H9 (cell line): ENCODE measurements around the gene AGMO. TPM values are rescaled to one million over a fixed set of nuclear protein-coding genes. Genes with fewer than 3 reads are reported as not detected.
A peak's percentile ranks its signal among the peaks of the same experiment; 100 is the strongest.

ENCODE experiments used
- DNase-seq: peaks from one replicate; pipeline ENCODE4 v3.0.0-alpha.2; 2017
- H2AFZ ChIP-seq: one replicate; pipeline ENCODE4 v1.6.1; 2013; ENCODE audit warnings: mild to moderate bottlenecking, low read length, control low read depth, moderate library complexity
- H2AK5ac ChIP-seq: 2 replicates; pipeline ENCODE4 v1.6.1; 2013; ENCODE audit warnings: low read length, control low read depth, mixed read lengths; ENCODE audit not compliant: insufficient read length
- H2BK120ac ChIP-seq: one replicate; pipeline ENCODE4 v1.6.1; 2013; ENCODE audit warnings: low read depth, mild to moderate bottlenecking, low read length, control low read depth, inconsistent platforms; ENCODE audit not compliant: poor library complexity, severe bottlenecking
- H2BK12ac ChIP-seq: 2 replicates; pipeline ENCODE4 v1.6.1; 2013; ENCODE audit warnings: low read length, control low read depth, mixed read lengths, low read depth; ENCODE audit not compliant: insufficient read length
- H2BK15ac ChIP-seq: 2 replicates; pipeline ENCODE4 v1.6.1; 2013; ENCODE audit warnings: low read depth, low read length, control low read depth
- H2BK20ac ChIP-seq: one replicate; pipeline ENCODE4 v1.6.1; 2013; ENCODE audit warnings: low read depth, mild to moderate bottlenecking, low read length, control low read depth, inconsistent platforms; ENCODE audit not compliant: poor library complexity, severe bottlenecking
- H2BK5ac ChIP-seq: 2 replicates; pipeline ENCODE4 v1.6.1; 2013; ENCODE audit warnings: low read length, control low read depth, mixed read lengths; ENCODE audit not compliant: insufficient read length
- H3K14ac ChIP-seq: 2 replicates; pipeline ENCODE4 v1.6.1; 2013; ENCODE audit warnings: low read length, control low read depth; ENCODE audit not compliant: insufficient read depth
- H3K18ac ChIP-seq: 2 replicates; pipeline ENCODE4 v1.6.1; 2013; ENCODE audit warnings: low read depth, mild to moderate bottlenecking, mixed read lengths, low read length, control low read depth; ENCODE audit not compliant: insufficient read length
- H3K23ac ChIP-seq: 2 replicates; pipeline ENCODE4 v1.6.1; 2013; ENCODE audit warnings: low read length, control low read depth, mixed read lengths, low read depth; ENCODE audit not compliant: insufficient read length
- H3K23me2 ChIP-seq: 2 replicates; pipeline ENCODE4 v1.6.1; 2013; ENCODE audit warnings: low read depth, mild to moderate bottlenecking, mixed read lengths, low read length, control low read depth; ENCODE audit not compliant: insufficient read length, poor library complexity, severe bottlenecking
- H3K27ac ChIP-seq: 2 replicates; pipeline ENCODE4 v1.5.1; 2013; ENCODE audit warnings: low read length, control low read depth, mixed read lengths, low read depth; ENCODE audit not compliant: insufficient read length
- H3K27me3 ChIP-seq: 2 replicates; pipeline ENCODE4 v1.6.1; 2013; ENCODE audit warnings: low read length, control low read depth, inconsistent platforms; ENCODE audit not compliant: insufficient read depth
- H3K4ac ChIP-seq: 2 replicates; pipeline ENCODE4 v1.6.1; 2013; ENCODE audit warnings: low read depth, mild to moderate bottlenecking, control low read depth, inconsistent platforms, low read length, moderate library complexity
- H3K4me1 ChIP-seq: 2 replicates; pipeline ENCODE4 v1.6.1; 2013; ENCODE audit warnings: low read length, control low read depth, inconsistent platforms; ENCODE audit not compliant: insufficient read depth
- H3K4me2 ChIP-seq: 2 replicates; pipeline ENCODE4 v1.6.1; 2013; ENCODE audit warnings: low read length, control low read depth, mixed read lengths; ENCODE audit not compliant: insufficient read length, insufficient read depth
- H3K56ac ChIP-seq: 2 replicates; pipeline ENCODE4 v1.6.1; 2013; ENCODE audit warnings: low read depth, mild to moderate bottlenecking, mixed read lengths, low read length, control low read depth; ENCODE audit not compliant: insufficient read length
- H3K79me1 ChIP-seq: 2 replicates; pipeline ENCODE4 v1.6.1; 2013; ENCODE audit warnings: low read depth, mild to moderate bottlenecking, moderate library complexity, low read length, control low read depth, inconsistent platforms; ENCODE audit not compliant: insufficient read depth, poor library complexity, severe bottlenecking
- H3K79me2 ChIP-seq: 2 replicates; pipeline ENCODE4 v1.6.1; 2013; ENCODE audit warnings: low read length, control low read depth, inconsistent platforms; ENCODE audit not compliant: insufficient read depth
- H3K9ac ChIP-seq: 2 replicates; pipeline ENCODE4 v1.6.1; 2013; ENCODE audit warnings: low read length, control low read depth, mixed read lengths; ENCODE audit not compliant: insufficient read length; ENCODE audit errors: extremely low read depth
- H3K9me3 ChIP-seq: one replicate; pipeline ENCODE4 v1.6.1; 2013; ENCODE audit warnings: low read depth, low read length, inconsistent platforms; ENCODE audit not compliant: control insufficient read depth
- H3T11ph ChIP-seq: one replicate; pipeline ENCODE4 v1.6.1; 2013; ENCODE audit warnings: mild to moderate bottlenecking, low read length, control low read depth, inconsistent platforms
- H4K20me1 ChIP-seq: one replicate; pipeline ENCODE4 v1.6.1; 2013; ENCODE audit not compliant: control insufficient read depth, insufficient read length, insufficient read depth
- H4K5ac ChIP-seq: 2 replicates; pipeline ENCODE4 v1.6.1; 2013; ENCODE audit warnings: low read depth, mild to moderate bottlenecking, mixed read lengths, low read length, control low read depth; ENCODE audit not compliant: insufficient read length
- H4K8ac ChIP-seq: replicated peaks from 2 replicates; pipeline ENCODE4 v1.6.1; 2013; ENCODE audit warnings: low read length, control low read depth, mixed read lengths, low read depth; ENCODE audit not compliant: insufficient read length
- H4K91ac ChIP-seq: 2 replicates; pipeline ENCODE4 v1.6.1; 2013; ENCODE audit warnings: low read depth, mild to moderate bottlenecking, moderate library complexity, mixed read lengths, low read length, control low read depth; ENCODE audit not compliant: insufficient read length
- H3K27ac Mint-ChIP-seq, 3 experiments: 2 replicates in 2 of 3; 3 replicates in 1 of 3; pipeline ENCODE4 v1.8.0; 2020 to 2021; ENCODE audit warnings: mixed read lengths in 3 of 3, mild to moderate bottlenecking in 1 of 3, moderate library complexity in 1 of 3
- H3K27me3 Mint-ChIP-seq: 2 replicates; pipeline ENCODE4 v1.8.0; 2021; ENCODE audit warnings: low read depth, mild to moderate bottlenecking, moderate library complexity, mixed read lengths
- H3K36me3 Mint-ChIP-seq, 3 experiments: 2 replicates in 2 of 3; 3 replicates in 1 of 3; pipeline ENCODE4 v1.8.0; 2020 to 2021; ENCODE audit warnings: low read depth in 3 of 3, mixed read lengths in 3 of 3; ENCODE audit not compliant: insufficient read depth in 1 of 3
- H3K4me1 Mint-ChIP-seq, 2 experiments: 2 replicates each; pipeline ENCODE4 v1.8.0; 2020; ENCODE audit warnings: mixed read lengths in 2 of 2
- H3K4me3 Mint-ChIP-seq, 2 experiments: 2 replicates in 1 of 2; 3 replicates in 1 of 2; pipeline ENCODE4 v1.8.0; 2020 to 2021; ENCODE audit warnings: mild to moderate bottlenecking in 2 of 2, mixed read lengths in 2 of 2, moderate library complexity in 1 of 2
- H3K9me3 Mint-ChIP-seq, 2 experiments: 2 replicates in 1 of 2; 3 replicates in 1 of 2; pipeline ENCODE4 v1.8.0; 2020; ENCODE audit warnings: mild to moderate bottlenecking in 2 of 2, mixed read lengths in 2 of 2, moderate library complexity in 1 of 2
- CTCF ChIP-seq: fragments of 200-600 bp; sonication (generic); conservative IDR thresholded peaks from 3 replicates; pipeline ENCODE4 v1.8.0; 2021; ENCODE audit warnings: antibody characterized with exemption, mild to moderate bottlenecking
- WGBS: extraction: QIAGEN DNeasy Blood & Tissue Kit; methylation state at CpG from one replicate; pipeline ENCODE4 v1.1.7; 2013; ENCODE audit warnings: missing lambda C conversion rate, low lambda C conversion rate, mixed read lengths; ENCODE audit not compliant: insufficient read length; ENCODE audit errors: extremely low coverage; 5-methylcytosine and 5-hydroxymethylcytosine counted together
- total RNA-seq: library from RNA; stranded (reverse); gene quantifications from 2 replicates; pipeline ENCODE4 v1.2.1, GENCODE V29; 2021

AGMO gene
- total RNA-seq, 1 experiment from 2014 or later, result 0.70 TPM

GRCh38 chr7:15607529-15608210, 45.9 kb upstream of the AGMO start:
- H2BK120ac ChIP-seq, result no peak overlapping the region
- H3T11ph ChIP-seq, result no peak overlapping the region
- no peak overlapping the region for H4K5ac ChIP-seq
- no peak overlapping the region for H4K91ac ChIP-seq
- H3K4me1 Mint-ChIP-seq, result peaks cover 3 to 6% of the 10 kb centered on the region in 2 experiments; a peak in 3 of 4 replicates
- H3K4ac ChIP-seq, result no peak overlapping the region
- H3K27me3 Mint-ChIP-seq, result no peaks in the 10 kb centered on the region
- DNase-seq, result no peak
- no peaks in the 10 kb centered on the region for H3K79me2 ChIP-seq
- no peak overlapping the region for H4K8ac ChIP-seq
- H2BK5ac ChIP-seq, result no peak overlapping the region
- WGBS, result no CpG with 5 or more reads among the region's 5 CpGs
- H3K4me3 Mint-ChIP-seq, result no peak overlapping the region
- no peak overlapping the region for H3K23ac ChIP-seq
- H2BK20ac ChIP-seq, result no peak overlapping the region
- H3K9me3 ChIP-seq, result no peaks in the 10 kb centered on the region
- no peak overlapping the region for H2AK5ac ChIP-seq
- no peak overlapping the region for H2BK15ac ChIP-seq
- no peaks in the 10 kb centered on the region for H4K20me1 ChIP-seq
- H3K27ac ChIP-seq, result no peak overlapping the region
- no peak overlapping the region for H3K18ac ChIP-seq
- H2BK12ac ChIP-seq, result no peak overlapping the region
- H3K14ac ChIP-seq, result no peak overlapping the region
- H3K56ac ChIP-seq, result no peak overlapping the region
- H3K23me2 ChIP-seq, result no peaks in the 10 kb centered on the region
- H2AFZ ChIP-seq, result no peak overlapping the region
- H3K36me3 Mint-ChIP-seq, result no peaks in the 10 kb centered on the region
- peak overlapping the region in 1 of 3 experiments; percentile 67; a peak in 2 of 7 replicates for H3K27ac Mint-ChIP-seq
- no peaks in the 10 kb centered on the region for H3K79me1 ChIP-seq
- no peaks in the 10 kb centered on the region for H3K4me1 ChIP-seq
- no peaks in the 10 kb centered on the region for H3K27me3 ChIP-seq
- H3K4me2 ChIP-seq, result no peak overlapping the region
- H3K9me3 Mint-ChIP-seq, result no peaks in the 10 kb centered on the region
- no peak overlapping the region for H3K9ac ChIP-seq
- no peak for TF ChIP-seq CTCF
